Prostate gland (tissue), 2 donors: ENCODE data around the gene SRRM3.
"Not testable (repeated sequence)": the region's sequence is repeated elsewhere in the genome, so short reads cannot be mapped to it uniquely, and the experiment has no call there.

Experiments used
- CTCF ChIP-seq, 4 experiments: fragments of 200-600 bp in 2 of 4; fragments of 450-650 bp in 2 of 4; sonication (generic) in 2 of 4; IDR thresholded peaks; 1 replicate in 3 of 4; 2 replicates in 1 of 4; pipeline ENCODE4 v1.5.1; 2016 to 2019; ENCODE audit warnings: antibody characterized with exemption in 4 of 4, mild to moderate bottlenecking in 2 of 4, moderate library complexity in 2 of 4
- POLR2AphosphoS5 ChIP-seq: sonication (generic); formaldehyde crosslinking; IDR thresholded peaks from one replicate; pipeline ENCODE4 v1.6.1; 2017; ENCODE audit warnings: antibody characterized with exemption

- TF ChIP-seq POLR2AphosphoS5; CTCF (IDR thresholded peaks at IDR 0.05): not testable (repeated sequence)
Measured at GRCh38 chr7:76153571-76154230, 48.0 kb upstream of the SRRM3 start.
